HG02623 (cell line): ENCODE measurements around the gene CBFA2T2.
"Not testable (repeated sequence)": the region's sequence is repeated elsewhere in the genome, so short reads cannot be mapped to it uniquely, and the experiment has no call there.

Experiments used
- ATAC-seq: cut with Tn5 transposase; IDR thresholded peaks from one replicate; pipeline ENCODE4 v1.9.1; 2021; ENCODE audit warnings: moderate library complexity; ENCODE audit not compliant: unreplicated experiment

The CBFA2T2 gene

DNA sequence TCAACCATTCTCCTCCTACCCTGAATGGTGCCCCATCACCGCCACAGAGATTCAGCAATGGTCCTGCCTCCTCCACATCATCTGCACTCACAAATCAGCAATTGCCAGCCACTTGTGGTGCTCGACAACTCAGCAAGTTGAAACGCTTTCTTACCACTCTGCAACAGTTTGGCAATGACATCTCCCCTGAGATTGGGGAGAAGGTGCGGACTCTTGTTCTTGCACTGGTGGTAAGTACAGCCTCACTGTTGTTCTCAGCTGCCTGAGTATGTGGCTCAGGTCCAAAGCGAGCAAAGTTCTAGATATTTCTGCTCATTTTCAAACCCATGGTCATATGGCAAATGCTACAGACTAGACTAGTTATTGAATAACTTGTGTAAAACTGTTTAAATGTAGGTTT, 121.2 kb downstream of the CBFA2T2 start:
- ATAC-seq = no peak

DNA sequence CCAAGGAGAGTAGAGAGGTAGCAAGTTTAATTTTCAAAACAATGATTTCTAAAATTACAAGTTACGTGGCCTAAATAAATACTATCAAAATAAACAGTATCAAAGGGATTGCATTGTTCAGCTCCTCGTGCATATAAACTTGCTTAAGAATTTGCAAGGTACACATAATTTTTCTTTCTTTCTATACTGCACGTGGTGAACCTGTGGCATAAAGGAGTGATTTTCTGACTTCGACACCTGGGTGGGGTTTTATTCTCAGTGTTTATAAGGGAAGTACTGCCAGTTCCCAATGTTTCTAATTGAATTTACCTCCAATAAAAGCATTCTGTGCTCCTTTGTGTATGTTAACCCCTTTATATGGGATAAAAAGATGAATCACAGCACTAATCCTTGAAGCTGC, 122.1 kb downstream of the CBFA2T2 start:
- no peak for ATAC-seq

DNA sequence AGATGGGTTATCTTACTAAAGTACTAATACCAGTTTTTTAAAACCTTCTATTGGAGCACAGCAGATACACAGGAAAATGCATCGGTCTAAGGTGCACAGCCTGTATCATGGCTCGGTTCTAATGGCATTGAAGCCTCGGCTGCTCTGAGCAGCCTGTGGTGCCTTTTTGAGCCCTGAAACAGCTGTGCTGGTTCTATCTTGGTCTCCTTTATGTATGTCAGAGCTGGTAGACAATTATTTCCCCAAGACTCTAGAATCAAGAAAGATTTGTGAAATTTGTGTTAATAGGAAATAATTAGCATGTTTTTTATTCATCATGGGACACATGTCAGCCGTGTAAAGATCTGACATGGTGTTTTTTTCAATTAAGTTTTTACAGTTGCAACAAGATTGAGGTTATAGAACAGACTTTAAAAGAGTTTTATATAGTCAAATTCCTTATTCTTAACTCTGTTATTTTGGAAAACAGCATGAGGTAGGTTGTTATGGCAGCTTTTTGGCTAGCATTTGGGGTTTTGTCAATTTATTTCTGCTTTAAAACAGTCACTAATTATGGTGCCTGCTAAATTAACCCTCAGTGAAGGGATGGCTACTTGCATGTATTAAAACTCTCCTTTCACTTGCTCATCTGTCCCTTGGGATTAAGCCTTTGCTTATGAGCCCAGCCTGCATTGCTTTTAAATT, 132.0 kb downstream of the CBFA2T2 start:
- no peak for ATAC-seq

DNA sequence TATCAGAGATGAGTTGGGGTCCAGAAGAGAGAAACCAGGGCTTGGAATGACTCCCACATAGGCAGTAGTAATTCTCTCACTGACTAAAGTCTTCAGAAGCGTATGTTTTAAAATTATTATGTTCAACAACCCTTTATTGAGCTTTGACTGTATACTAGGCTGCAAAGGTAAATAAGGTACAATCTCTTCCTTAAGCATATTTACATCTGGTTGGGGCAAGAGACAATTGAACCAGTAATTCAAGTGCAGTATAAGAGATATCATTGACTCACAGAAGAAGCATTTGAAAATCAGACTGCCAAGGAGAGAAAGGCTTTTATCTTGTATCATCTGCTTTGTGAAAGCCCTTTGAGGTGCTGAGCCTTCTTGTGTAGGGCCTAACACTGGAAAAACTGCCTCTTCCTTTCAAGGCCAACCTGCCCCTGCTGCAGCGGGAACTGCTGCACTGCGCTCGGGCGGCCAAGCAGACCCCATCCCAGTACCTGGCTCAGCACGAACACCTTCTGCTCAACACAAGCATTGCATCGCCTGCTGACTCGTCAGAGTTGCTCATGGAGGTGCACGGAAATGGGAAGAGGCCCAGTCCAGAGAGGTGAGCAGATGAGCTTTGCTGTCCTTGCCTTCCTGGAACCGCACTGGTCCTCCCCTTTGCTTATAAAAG, 132.9 kb downstream of the CBFA2T2 start:
- ATAC-seq = no peak

DNA sequence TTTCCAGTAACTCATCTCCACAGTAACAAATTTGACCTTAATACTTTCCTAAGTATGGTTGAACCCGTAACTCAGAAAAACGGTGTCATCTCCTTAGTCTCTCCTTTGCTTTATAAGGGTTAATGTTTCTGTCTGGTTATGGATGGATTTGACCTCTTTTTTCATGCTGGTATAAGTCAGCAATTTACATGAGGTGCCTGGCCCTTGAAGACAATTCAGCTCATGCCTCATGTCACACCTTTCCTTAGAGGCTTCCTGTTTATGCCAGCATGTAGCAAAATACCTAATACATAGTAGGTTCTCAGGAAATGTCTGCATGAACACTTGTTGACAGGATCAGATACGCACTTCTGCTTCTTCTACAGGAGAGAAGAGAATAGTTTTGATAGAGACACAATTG, 134.5 kb downstream of the CBFA2T2 start:
- ATAC-seq = no peak

DNA sequence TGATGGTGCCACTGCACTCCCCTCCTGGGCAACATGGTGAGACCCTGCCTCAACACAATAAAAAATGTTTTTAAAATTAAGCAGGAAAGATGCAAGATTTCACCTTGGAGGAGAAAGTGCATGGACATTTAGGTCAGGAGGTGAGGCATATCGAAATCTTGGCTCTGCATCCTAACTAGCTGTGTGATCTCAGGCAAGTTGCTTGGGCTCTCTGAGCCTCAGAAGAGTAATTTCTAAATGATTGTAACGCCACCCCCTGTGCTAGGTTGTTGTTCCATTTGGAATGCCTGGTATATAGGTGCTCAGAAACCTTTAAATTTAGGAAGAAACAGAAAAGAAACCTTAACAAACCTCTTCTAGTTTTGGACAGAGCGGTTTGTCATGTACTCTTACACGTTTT, 136.3 kb downstream of the CBFA2T2 start:
- no peak for ATAC-seq

DNA sequence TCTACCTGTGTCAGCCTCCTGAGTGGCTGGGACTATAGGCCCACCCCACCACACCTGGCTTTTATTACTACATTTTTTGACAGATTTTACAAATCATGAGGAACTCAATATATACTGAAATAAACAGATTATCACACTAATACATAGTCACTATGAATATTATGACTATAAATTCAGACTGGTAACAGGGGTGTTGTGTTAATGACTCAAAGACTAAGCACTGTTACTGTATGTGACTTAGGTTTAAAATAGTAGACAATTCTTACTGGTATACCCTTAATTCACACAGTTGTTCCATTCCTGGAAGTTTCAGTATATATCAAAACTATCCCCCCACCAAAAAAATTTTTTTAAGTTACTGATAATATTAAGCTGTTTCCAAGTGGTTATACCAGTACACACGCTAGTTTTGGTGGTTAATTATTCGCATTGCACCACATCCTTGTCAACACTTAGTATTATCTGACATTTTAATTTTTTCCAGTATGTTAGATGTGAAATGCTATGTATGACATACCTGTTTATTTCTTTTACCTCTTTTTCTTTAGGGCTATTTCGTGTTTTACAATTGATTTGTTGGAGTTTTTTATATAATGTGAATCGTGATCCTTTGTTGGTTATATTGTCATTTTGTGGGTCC, 137.8 kb downstream of the CBFA2T2 start:
- no peak for ATAC-seq

DNA sequence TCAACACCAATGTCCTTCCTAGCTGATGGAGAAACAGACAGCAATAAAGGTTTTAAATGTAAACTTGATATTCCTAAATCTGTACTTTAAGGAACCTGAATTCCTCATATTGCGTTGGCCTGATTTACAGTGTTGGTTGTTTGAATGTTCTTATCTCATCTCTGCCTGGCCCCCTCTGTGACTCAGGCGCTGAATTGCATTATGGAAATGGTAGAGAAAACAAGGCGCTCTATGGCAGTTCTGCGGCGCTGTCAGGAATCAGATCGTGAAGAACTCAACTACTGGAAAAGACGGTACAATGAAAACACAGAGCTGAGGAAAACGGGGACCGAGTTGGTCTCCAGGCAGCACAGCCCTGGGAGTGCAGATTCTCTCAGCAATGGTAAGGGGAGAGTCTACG, 139.6 kb downstream of the CBFA2T2 start:
- no peak for ATAC-seq

DNA sequence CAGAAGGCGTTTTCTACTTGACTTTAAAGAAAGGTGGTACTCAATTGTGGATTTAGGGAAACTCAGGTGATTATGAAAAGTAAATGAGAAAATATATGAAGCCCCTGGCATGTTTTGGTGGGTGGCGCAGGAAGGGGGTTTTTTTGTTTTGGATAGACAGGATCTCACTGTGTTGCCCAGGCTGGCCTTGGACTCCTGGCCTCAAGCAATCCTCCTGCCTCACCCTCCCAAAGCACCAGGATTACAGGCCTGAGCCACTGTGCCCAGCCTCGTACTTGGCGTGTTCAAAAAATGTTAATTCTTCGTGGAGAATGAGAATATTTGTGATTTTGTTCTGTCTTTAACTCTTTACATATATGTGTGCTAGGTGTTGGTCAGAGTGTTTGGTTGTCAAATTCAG, 140.1 kb downstream of the CBFA2T2 start:
- no peak for ATAC-seq

DNA sequence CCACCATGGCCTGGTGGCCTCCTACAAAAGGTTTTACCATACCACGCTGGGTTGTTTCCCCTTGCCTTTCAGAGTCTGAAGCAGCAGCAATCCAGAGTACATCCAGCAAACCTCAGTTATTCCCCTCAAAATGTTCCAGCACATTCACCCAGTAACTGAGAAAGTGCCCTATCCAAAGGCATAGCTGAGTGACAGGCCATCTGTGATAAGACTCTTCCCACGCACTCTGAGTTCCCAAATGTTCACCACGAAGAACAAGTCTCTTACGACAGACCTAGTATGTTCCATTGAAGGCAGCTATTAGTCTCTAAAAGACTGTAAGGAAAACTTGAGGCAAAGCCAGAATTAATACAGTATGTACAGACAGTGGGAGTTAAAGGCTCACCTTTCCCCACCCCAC, 140.6 kb downstream of the CBFA2T2 start:
- ATAC-seq = no peak

DNA sequence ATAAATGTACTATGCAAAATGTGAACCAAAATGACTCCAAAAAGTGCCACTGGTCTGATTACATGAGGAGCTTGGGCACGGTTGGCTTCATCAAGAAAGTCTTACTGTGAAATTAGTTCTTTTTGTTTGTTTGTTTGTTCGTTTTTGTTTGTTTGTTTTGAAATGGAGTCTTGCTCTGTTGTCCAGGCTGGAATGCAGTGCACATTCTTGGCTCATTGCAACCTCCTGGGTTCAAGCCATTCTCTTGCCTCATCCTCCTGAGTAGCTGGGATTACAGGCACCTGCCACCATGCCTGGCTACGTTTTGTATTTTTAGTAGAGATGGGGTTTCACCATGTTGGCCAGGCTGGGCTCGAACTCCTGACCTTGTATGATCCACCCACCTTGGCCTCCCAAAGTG, 142.0 kb downstream of the CBFA2T2 start:
- ATAC-seq = not testable (repeated sequence)

DNA sequence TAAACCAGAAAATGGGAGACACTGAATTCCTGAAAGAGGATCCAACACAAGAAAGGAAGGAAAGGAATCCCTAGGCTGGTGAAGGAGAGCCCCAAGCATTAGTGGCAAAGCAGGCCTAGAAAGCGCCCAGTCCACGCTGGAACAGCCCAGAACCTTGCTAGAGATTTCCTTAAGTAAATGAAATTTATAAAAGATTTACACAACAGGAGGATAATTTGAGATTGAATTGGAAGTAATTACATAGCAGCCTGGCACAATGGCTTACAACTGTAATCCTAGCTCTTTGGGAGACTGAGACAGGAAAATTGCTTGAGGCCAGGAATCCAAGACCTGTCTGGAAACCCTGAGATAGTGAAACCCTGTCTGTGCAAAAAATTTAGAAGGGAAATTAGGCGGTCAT, 145.4 kb downstream of the CBFA2T2 start:
- no peak for ATAC-seq

DNA sequence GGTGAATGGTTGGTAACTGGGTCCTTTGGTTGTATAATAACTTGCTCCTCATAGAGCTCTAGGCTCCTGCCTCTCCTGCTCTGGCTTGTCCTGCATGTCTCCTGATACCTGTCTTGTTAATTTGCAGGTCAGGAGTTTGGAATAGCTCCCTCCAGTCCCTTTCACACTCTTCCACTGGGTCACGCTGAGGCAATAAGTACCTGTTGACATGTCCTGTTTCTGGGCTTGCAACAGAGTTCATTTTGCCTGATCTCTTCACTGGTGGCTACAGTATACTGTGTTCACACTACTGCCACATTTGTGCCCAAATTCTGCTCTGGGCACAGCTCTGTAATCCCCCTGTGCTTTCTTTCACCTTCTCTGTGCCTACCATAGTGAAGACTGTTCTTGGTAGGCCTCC, 146.9 kb downstream of the CBFA2T2 start:
- ATAC-seq = no peak

DNA sequence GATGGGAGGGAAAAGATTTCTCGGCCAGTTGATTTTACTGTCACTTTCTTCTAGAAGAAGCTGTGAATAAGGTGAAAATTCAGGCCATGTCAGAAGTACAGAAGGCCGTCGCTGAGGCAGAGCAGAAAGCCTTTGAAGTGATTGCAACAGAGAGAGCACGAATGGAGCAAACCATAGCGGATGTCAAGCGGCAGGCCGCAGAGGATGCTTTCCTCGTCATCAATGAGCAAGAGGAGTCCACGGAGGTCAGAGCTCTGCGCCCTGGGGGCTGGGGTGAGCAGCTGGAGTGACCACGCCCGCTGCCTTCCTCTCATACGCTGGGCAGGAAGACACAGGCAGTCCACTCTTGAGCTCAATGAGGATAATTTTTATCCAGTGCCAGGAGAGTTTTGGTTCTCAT, 150.4 kb downstream of the CBFA2T2 start:
- no peak for ATAC-seq

DNA sequence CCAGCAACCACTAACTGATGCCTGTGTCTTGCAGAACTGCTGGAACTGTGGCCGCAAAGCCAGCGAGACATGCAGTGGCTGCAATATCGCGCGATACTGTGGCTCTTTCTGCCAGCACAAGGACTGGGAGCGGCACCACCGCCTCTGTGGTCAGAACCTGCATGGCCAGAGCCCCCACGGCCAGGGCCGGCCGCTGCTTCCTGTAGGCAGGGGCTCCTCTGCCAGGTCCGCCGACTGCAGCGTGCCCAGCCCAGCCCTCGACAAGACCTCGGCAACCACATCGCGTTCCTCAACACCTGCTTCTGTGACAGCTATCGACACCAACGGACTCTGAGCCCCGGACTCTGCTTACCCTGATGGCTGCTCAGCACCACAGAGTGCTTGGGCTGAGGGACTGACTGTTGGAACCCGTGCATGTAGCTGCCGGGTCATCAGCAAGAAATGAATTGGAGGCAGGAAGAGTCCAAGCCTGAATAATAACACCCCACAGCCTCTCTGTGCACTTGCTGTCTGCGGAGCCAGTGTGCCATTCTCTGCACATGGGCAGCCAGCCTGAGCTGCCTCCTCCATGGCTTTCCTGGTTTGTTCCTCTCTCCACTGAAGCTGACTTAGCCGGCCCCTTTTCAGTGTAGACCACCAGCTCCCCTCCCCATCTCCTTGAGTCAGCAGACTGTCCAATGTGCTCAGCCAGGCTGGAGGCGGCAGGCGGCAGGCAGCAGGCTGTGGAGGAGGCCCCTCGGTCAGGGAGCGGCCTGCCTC, 154.6 kb downstream of the CBFA2T2 start:
- ATAC-seq = no peak

DNA sequence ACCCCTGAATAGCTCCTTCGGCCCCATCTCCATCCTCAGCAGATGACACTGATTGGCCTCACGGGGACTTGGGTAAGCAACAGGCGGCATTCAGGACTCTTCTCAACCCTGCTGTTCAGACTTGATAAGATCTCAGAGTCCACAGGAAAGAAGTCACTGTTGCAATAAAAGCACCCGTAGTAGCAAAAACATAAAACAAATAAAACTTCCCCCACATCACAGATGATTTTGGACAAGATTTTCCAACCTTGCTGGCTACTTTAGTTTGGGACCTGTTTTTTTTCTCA, 155.1 kb downstream of the CBFA2T2 start:
- no peak for ATAC-seq

DNA sequence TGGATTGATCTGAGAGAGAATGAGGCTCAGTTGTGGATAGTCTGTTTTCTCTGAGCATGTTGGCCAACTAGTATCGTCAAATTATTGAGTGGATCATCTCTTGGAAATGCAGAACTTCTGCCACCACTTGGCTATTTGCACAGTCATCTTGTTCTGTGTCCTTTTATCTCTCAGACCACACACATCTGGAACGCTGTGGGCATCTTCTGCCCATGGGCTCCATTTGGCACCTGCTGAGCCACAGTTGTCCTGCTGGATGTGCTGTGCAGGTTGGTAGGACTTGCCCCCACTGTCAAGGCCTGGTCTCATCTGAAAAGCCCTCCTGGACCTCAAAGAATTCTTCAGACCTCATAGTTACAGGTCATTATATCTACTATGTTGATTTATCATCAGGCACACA, 155.5 kb downstream of the CBFA2T2 start:
- ATAC-seq = no peak

DNA sequence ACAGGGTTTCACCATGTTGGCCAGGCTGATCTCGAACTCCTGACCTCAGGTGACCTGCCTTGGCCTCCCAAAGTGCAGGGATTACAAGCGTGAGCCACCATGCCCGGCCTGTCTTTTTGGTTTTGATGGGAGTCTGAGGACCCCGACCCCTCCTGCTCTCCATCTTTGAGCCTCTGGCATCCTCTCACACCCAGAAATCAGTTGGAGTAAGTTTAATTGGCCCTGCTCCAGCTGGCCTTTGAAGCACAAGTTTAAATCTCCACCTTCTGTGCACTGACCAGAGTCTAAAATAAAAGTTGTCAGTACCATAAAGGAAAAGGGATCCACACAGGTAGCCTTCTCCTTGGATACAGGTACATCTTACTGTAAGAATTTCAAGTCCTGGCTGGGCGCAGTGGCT, 156.3 kb downstream of the CBFA2T2 start:
- no peak for ATAC-seq

DNA sequence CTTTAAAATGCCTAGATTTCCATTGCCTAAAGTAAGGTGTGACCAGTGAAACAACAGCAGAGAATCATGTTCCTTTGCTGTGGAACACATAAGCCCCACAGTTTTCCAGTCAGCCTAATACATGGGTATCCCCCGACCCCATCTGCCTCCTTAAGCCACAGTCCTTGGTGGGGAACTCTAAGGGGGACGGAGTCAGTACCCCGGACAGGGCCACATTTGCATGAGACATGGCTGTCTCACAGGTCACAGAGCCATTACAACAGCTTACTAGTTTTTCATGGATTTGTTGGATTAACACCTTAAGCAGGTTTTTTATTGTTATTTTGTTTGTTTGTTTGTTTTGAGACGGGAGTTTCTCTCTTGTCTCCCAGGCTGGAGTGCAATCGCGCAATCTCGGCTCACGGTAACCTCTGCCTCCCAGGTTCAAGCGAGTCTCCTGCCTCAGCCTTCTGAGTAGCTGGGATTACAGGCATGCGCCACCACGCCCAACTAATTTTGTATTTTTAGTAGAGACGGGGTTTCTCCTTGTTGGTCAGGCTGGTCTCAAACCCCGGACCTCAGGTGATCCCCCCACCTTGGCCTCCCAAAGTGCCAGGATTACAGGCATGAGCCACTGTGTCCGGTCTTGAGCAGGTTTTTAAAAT, 157.2 kb downstream of the CBFA2T2 start:
- not testable (repeated sequence) for ATAC-seq

DNA sequence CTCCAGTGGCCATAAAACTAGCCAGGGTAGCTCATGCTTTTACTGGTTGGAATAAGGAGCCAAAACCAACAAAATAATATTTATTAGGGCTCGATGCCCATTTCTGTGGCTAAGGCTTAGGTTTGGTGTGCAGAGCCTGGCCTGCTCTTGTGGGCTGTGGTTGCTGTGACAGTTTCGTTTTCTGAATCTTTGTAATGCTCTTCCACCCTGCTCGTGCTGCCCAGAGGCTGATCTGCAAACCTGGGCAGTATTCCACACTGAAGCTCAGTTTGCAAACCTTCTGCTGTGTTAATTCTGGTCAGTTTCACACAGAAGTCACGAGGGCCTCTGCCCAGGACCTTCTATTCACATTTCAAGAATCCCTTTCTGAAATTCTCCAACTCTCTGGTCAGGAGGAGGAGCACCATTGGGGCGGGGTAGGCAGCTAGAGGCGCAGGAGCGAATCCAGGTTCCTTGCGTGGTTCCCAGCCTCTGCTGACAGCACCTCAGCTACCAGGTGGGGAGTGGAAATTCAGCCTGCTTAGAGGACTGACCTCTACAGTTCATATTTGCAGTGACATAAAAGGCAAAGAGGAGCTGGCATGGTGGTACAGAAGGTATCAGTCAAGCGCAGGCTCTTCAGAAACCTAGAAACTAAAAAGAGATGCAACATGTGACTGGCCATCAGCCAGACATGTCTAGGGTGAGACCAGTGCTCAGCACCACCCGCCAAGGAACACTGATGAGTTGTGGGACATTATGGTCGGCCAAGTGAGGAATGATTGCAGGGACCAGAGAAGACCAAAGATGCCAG, 157.9 kb downstream of the CBFA2T2 start:
- no peak for ATAC-seq
